GM12891 (cell line): ENCODE data around the gene SELENOF.

Source experiments
- POLR2A ChIP-seq: IDR thresholded peaks from 2 replicates; pipeline ENCODE4 v1.6.1; 2011; ENCODE audit warnings: low read depth, low read length, control low read depth
- POLR2AphosphoS5 ChIP-seq: IDR thresholded peaks from 2 replicates; pipeline ENCODE4 v1.6.1; 2011; ENCODE audit warnings: low read depth, low read length, control low read depth
- POU2F2 ChIP-seq: IDR thresholded peaks from 2 replicates; pipeline ENCODE4 v1.6.1; 2011; ENCODE audit warnings: low read depth, mild to moderate bottlenecking, control low read depth, low read length, moderate library complexity
- SPI1 ChIP-seq: IDR thresholded peaks from 2 replicates; pipeline ENCODE4 v1.6.1; 2011; ENCODE audit warnings: low read depth, low read length, control low read depth
- TAF1 ChIP-seq: IDR thresholded peaks from 2 replicates; pipeline ENCODE4 v1.6.1; 2011; ENCODE audit warnings: low read depth, low read length, control low read depth

GRCh38 chr1:86939406-86939805 is 25.5 kb upstream of the SELENOF start:
- TF ChIP-seq POLR2A: no peak
- no peak for TF ChIP-seq POLR2AphosphoS5
- no peak for TF ChIP-seq TAF1
- no peak for TF ChIP-seq POU2F2
- TF ChIP-seq SPI1: no peak
